Activated naive CD8-positive, alpha-beta T cell treated with anti-CD3 and anti-CD28 coated beads, Interleukin-2, amount 50 U/mL, for 24 hours (primary cell): Measurements from ENCODE around the gene TMSB15C.
"Not testable (repeated sequence)": the region's sequence is repeated elsewhere in the genome, so short reads cannot be mapped to it uniquely, and the experiment has no call there.

ENCODE experiments used
- ATAC-seq: fragments of 150-1000 bp; cut with Tn5 transposase; one replicate; pipeline ENCODE4 v1.10.0; 2021
- DNase-seq: peaks from one replicate; pipeline ENCODE4 v3.0.0; 2021
- H3K27ac Mint-ChIP-seq: one replicate; pipeline ENCODE4 v1.8.0; 2021; ENCODE audit warnings: mild to moderate bottlenecking, mixed read lengths
- H3K27me3 Mint-ChIP-seq: one replicate; pipeline ENCODE4 v1.8.0; 2021; ENCODE audit warnings: mixed read lengths
- H3K36me3 Mint-ChIP-seq: one replicate; pipeline ENCODE4 v1.8.0; 2021; ENCODE audit warnings: low read depth, mixed read lengths
- H3K4me1 Mint-ChIP-seq: one replicate; pipeline ENCODE4 v1.8.0; 2021; ENCODE audit warnings: mixed read lengths
- H3K4me3 Mint-ChIP-seq: one replicate; pipeline ENCODE4 v1.8.0; 2021; ENCODE audit warnings: mild to moderate bottlenecking, moderate library complexity, mixed read lengths
- H3K9me3 Mint-ChIP-seq: one replicate; pipeline ENCODE4 v1.8.0; 2021; ENCODE audit warnings: mixed read lengths

Gene TMSB15C

GRCh38 chrX:104085477-104085876, 9.4 kb upstream of the TMSB15C start:
- H3K27me3 Mint-ChIP-seq, result peaks cover 2% of the 10 kb centered on the region
- no peak overlapping the region for H3K4me3 Mint-ChIP-seq
- no peaks in the 10 kb centered on the region for H3K36me3 Mint-ChIP-seq
- DNase-seq, result no peak
- no peak for ATAC-seq
- no peaks in the 10 kb centered on the region for H3K9me3 Mint-ChIP-seq
- H3K4me1 Mint-ChIP-seq, result no peaks in the 10 kb centered on the region
- no peak overlapping the region for H3K27ac Mint-ChIP-seq

GRCh38 chrX:104084534-104085277, 8.7 kb upstream of the TMSB15C start:
- DNase-seq (no peak), ATAC-seq (no peak)
- H3K36me3 Mint-ChIP-seq, result no peaks in the 10 kb centered on the region
- no peak overlapping the region for H3K4me3 Mint-ChIP-seq
- H3K4me1 Mint-ChIP-seq, result no peaks in the 10 kb centered on the region
- no peak overlapping the region for H3K27ac Mint-ChIP-seq
- H3K27me3 Mint-ChIP-seq, result peaks cover 2% of the 10 kb centered on the region
- no peaks in the 10 kb centered on the region for H3K9me3 Mint-ChIP-seq

GRCh38 chrX:104084063-104084462, 8.0 kb upstream of the TMSB15C start:
- H3K27me3 Mint-ChIP-seq, result peaks cover 2% of the 10 kb centered on the region
- no peak overlapping the region for H3K4me3 Mint-ChIP-seq
- H3K4me1 Mint-ChIP-seq, result no peaks in the 10 kb centered on the region
- no peaks in the 10 kb centered on the region for H3K36me3 Mint-ChIP-seq
- no peaks in the 10 kb centered on the region for H3K9me3 Mint-ChIP-seq
- ATAC-seq (no peak), DNase-seq (no peak)
- no peak overlapping the region for H3K27ac Mint-ChIP-seq

- H3K27ac Mint-ChIP-seq, H3K27me3 Mint-ChIP-seq, H3K4me1 Mint-ChIP-seq, H3K4me3 Mint-ChIP-seq, H3K9me3 Mint-ChIP-seq, H3K36me3 Mint-ChIP-seq, ATAC-seq, DNase-seq: not testable (repeated sequence)
Measured at GRCh38 chrX:104077854-104078253, 1.8 kb upstream of the TMSB15C start.

- H3K27ac Mint-ChIP-seq, DNase-seq, H3K9me3 Mint-ChIP-seq, H3K4me3 Mint-ChIP-seq, ATAC-seq, H3K27me3 Mint-ChIP-seq, H3K36me3 Mint-ChIP-seq, H3K4me1 Mint-ChIP-seq: not testable (repeated sequence)
Measured at GRCh38 chrX:104062636-104063035, 13.4 kb downstream of the TMSB15C start.

GRCh38 chrX:104054956-104055355, 21.1 kb downstream of the TMSB15C start:
- ATAC-seq, H3K27me3 Mint-ChIP-seq, H3K4me3 Mint-ChIP-seq, H3K9me3 Mint-ChIP-seq, H3K27ac Mint-ChIP-seq, DNase-seq, H3K4me1 Mint-ChIP-seq, H3K36me3 Mint-ChIP-seq: not testable (repeated sequence)

GRCh38 chrX:104047171-104047570, 28.9 kb downstream of the TMSB15C start:
- Mint-ChIP-seq H3K9me3 (no peaks in the 10 kb centered on the region), H3K27me3 (peaks cover 4% of the 10 kb centered on the region)

GRCh38 chrX:104045642-104046041, 30.4 kb downstream of the TMSB15C start:
- H3K4me1 Mint-ChIP-seq, result no peaks in the 10 kb centered on the region
- H3K27me3 Mint-ChIP-seq, result peaks cover 4% of the 10 kb centered on the region
- H3K36me3 Mint-ChIP-seq, result no peaks in the 10 kb centered on the region
- H3K4me3 Mint-ChIP-seq, result no peak overlapping the region
- H3K9me3 Mint-ChIP-seq, result no peaks in the 10 kb centered on the region
- no peak overlapping the region for H3K27ac Mint-ChIP-seq
- ATAC-seq, result no peak
- DNase-seq, result no peak

More at GRCh38 chrX:104047171-104047570, 28.9 kb downstream of the TMSB15C start:
- H3K27ac Mint-ChIP-seq, result no peak overlapping the region
- no peak for DNase-seq
- H3K4me3 Mint-ChIP-seq, result no peak overlapping the region
- H3K36me3 Mint-ChIP-seq, result no peaks in the 10 kb centered on the region
- no peak for ATAC-seq
- no peaks in the 10 kb centered on the region for H3K4me1 Mint-ChIP-seq

GRCh38 chrX:104041003-104041402, 35.0 kb downstream of the TMSB15C start:
- DNase-seq (no peak), ATAC-seq (no peak)
- peaks cover 3% of the 10 kb centered on the region for H3K27me3 Mint-ChIP-seq
- no peak overlapping the region for H3K4me3 Mint-ChIP-seq
- H3K27ac Mint-ChIP-seq, result no peak overlapping the region
- H3K9me3 Mint-ChIP-seq, result no peaks in the 10 kb centered on the region
- no peaks in the 10 kb centered on the region for H3K36me3 Mint-ChIP-seq
- no peaks in the 10 kb centered on the region for H3K4me1 Mint-ChIP-seq

- ATAC-seq (no peak), DNase-seq (no peak)
- Mint-ChIP-seq H3K27me3 (peaks cover 2% of the 10 kb centered on the region), H3K36me3 (no peaks in the 10 kb centered on the region), H3K4me1 (no peaks in the 10 kb centered on the region), H3K9me3 (no peaks in the 10 kb centered on the region), H3K4me3 (no peak within 1 kb of the TSS), H3K27ac (no peak within 1 kb of the TSS)
Measured at GRCh38 chrX:104039689-104040505, 36.1 kb downstream of the TMSB15C start, which contains the start of gene H2BW2. TSS of gene H2BW2 (plus strand) at chrX:104039956. CDS start at chrX:104039995, 39 bp downstream.
